GM12878 (cell line): ENCODE measurements around the gene KLHL7. TPM values are rescaled to one million over a fixed set of nuclear protein-coding genes. Genes with fewer than 3 reads are reported as not detected.

Experiments
- ATAC-seq: fragments of 200-7000 bp; cut with Tn5 transposase; 3 replicates; pipeline ENCODE4 v1.9.1; 2020; ENCODE audit warnings: mild to moderate bottlenecking, moderate library complexity
- BruUV-seq: library from RNA; stranded (reverse); fragments of 400-500 nt; replicated peaks from 2 replicates; lab custom pipeline; 2021; lab: Mats Ljungman, UMichigan
- CTCF ChIA-PET: fragments of 300-600 bp; sonication (Branson Sonifier 250); formaldehyde crosslinking; extraction: SDS; loops from one replicate; lab custom pipeline; 2021; ENCODE audit warnings: inconsistent platforms; lab: Yijun Ruan, JAX
- POLR2A ChIA-PET: fragments of 350-600 bp; formaldehyde crosslinking; extraction: SDS; loops from one replicate; lab custom pipeline; 2021; ENCODE audit warnings: inconsistent platforms; lab: Charles Lee
- RAD21 ChIA-PET: fragments of 300-600 bp; sonication (Branson Sonifier 250); formaldehyde crosslinking; loops from one replicate; lab custom pipeline; 2023; ENCODE audit warnings: antibody characterized with exemption; ENCODE audit not compliant: unreplicated experiment; lab: Charles Lee
- SMC1A ChIA-PET: fragments of 300-600 bp; sonication (Branson Sonifier 250); formaldehyde crosslinking; loops from one replicate; lab custom pipeline; 2023; ENCODE audit not compliant: unreplicated experiment, uncharacterized antibody; lab: Charles Lee
- DNase-seq: peaks from one replicate; pipeline ENCODE4 v3.0.0-alpha.2; 2011; ENCODE audit warnings: low read depth, low spot score
- FAIRE-seq: peaks from 3 replicates; lab custom pipeline; 2011; peaks lifted over from hg19 to GRCh38; lab: Jason Lieb, UNC
- H2AFZ ChIP-seq: 2 replicates; pipeline ENCODE4 v1.6.0; 2011; ENCODE audit warnings: low read depth, low read length, control low read depth; ENCODE audit not compliant: control insufficient read depth
- H3K27ac ChIP-seq: 2 replicates; pipeline ENCODE4 v1.5.1; 2011; ENCODE audit warnings: control low read depth; ENCODE audit not compliant: control insufficient read depth, insufficient read depth
- H3K27me3 ChIP-seq, 2 experiments: replicated peaks in 1 of 2; 2 replicates each; pipeline versions ENCODE4 v1.6.0 to v1.6.1; 2011; ENCODE audit warnings: low read length in 1 of 2; ENCODE audit not compliant: control insufficient read depth in 2 of 2, insufficient read depth in 2 of 2
- H3K36me3 ChIP-seq, 2 experiments: 2 replicates each; pipeline ENCODE4 v1.5.1; 2011; ENCODE audit warnings: low read length in 1 of 2; ENCODE audit not compliant: control insufficient read depth in 2 of 2, insufficient read depth in 2 of 2
- H3K4me1 ChIP-seq: 2 replicates; pipeline ENCODE4 v1.6.1; 2011; ENCODE audit warnings: mild to moderate bottlenecking, low read length, moderate library complexity, mixed read lengths; ENCODE audit not compliant: control insufficient read depth, insufficient read depth
- H3K4me2 ChIP-seq: 2 replicates; pipeline ENCODE4 v1.6.0; 2011; ENCODE audit warnings: control low read depth; ENCODE audit not compliant: control insufficient read depth, insufficient read depth
- H3K4me3 ChIP-seq: fragments of 200-600 bp; sonication (generic); 2 replicates; pipeline ENCODE4 v1.5.1; 2016
- H3K79me2 ChIP-seq: 2 replicates; pipeline ENCODE4 v1.6.0; 2011; ENCODE audit warnings: low read length; ENCODE audit not compliant: control insufficient read depth, insufficient read depth
- H3K9ac ChIP-seq: 2 replicates; pipeline ENCODE4 v1.8.0; 2011; ENCODE audit warnings: low read length, control low read depth, mixed read lengths; ENCODE audit not compliant: control insufficient read depth, insufficient read depth
- H3K9me3 ChIP-seq: replicated peaks from 3 replicates; pipeline ENCODE4 v1.5.1; 2011; ENCODE audit warnings: mild to moderate bottlenecking, low read length; ENCODE audit not compliant: control insufficient read depth, insufficient read depth
- H4K20me1 ChIP-seq: 2 replicates; pipeline ENCODE4 v1.6.0; 2011; ENCODE audit not compliant: control insufficient read depth, insufficient read depth
- BCL11A ChIP-seq: IDR thresholded peaks from 2 replicates; pipeline ENCODE4 v1.6.1; 2011; ENCODE audit warnings: low read depth, low read length
- BMI1 ChIP-seq: fragments of 450-650 bp; IDR thresholded peaks from 2 replicates; pipeline ENCODE4 v1.6.1; 2016; ENCODE audit warnings: mild to moderate bottlenecking, moderate library complexity, borderline replicate concordance
- CBX5 ChIP-seq: sonication (generic); IDR thresholded peaks from 2 replicates; pipeline ENCODE4 v1.6.1; 2016; ENCODE audit warnings: low read depth, moderate library complexity, mild to moderate bottlenecking, inconsistent platforms
- EGR1 ChIP-seq, 2 experiments: IDR thresholded peaks; 1 replicate in 1 of 2; 2 replicates in 1 of 2; pipeline ENCODE4 v1.6.1; 2011 to 2012; ENCODE audit warnings: low read depth in 2 of 2, low read length in 2 of 2, borderline replicate concordance in 1 of 2, mild to moderate bottlenecking in 1 of 2, moderate library complexity in 1 of 2
- FOS ChIP-seq: IDR thresholded peaks from 3 replicates; pipeline ENCODE4 v1.6.1; 2011; ENCODE audit warnings: borderline replicate concordance; ENCODE audit not compliant: insufficient read length; ENCODE audit errors: extremely low read depth
- HCFC1 ChIP-seq: fragments of 150-350 bp; IDR thresholded peaks from 2 replicates; pipeline ENCODE4 v1.6.1; 2014; ENCODE audit warnings: low read length
- HDAC6 ChIP-seq: fragments of 200-600 bp; sonication (generic); IDR thresholded peaks from one replicate; pipeline ENCODE4 v1.8.0; 2017; ENCODE audit warnings: antibody characterized with exemption; ENCODE audit not compliant: unreplicated experiment
- IRF3 ChIP-seq: fragments of 450-650 bp; IDR thresholded peaks from 2 replicates; pipeline ENCODE4 v1.6.1; 2014; ENCODE audit warnings: mild to moderate bottlenecking
- MTA2 ChIP-seq: fragments of 450-650 bp; IDR thresholded peaks from 2 replicates; pipeline ENCODE4 v1.6.1; 2016; ENCODE audit warnings: low read depth, mild to moderate bottlenecking, moderate library complexity
- NFIC ChIP-seq: IDR thresholded peaks from 2 replicates; pipeline ENCODE4 v1.6.1; 2012; ENCODE audit warnings: low read depth, mild to moderate bottlenecking, inconsistent platforms, low read length, moderate library complexity
- RAD21 ChIP-seq: IDR thresholded peaks from 2 replicates; pipeline ENCODE4 v1.6.1; 2011; ENCODE audit warnings: mild to moderate bottlenecking, low read depth, low read length, moderate library complexity; ENCODE audit not compliant: insufficient read depth
- RELA ChIP-seq: fragments of 450-650 bp; IDR thresholded peaks from 2 replicates; pipeline ENCODE4 v1.8.0; 2014; ENCODE audit warnings: borderline replicate concordance; ENCODE audit not compliant: partially characterized antibody
- RFX5 ChIP-seq: IDR thresholded peaks from 2 replicates; pipeline ENCODE4 v1.6.1; 2011; ENCODE audit warnings: low read depth, low read length, improper control_type of control experiment
- SIX5 ChIP-seq: IDR thresholded peaks from 2 replicates; pipeline ENCODE4 v1.6.1; 2011; ENCODE audit warnings: mild to moderate bottlenecking, low read depth, low read length, moderate library complexity; ENCODE audit not compliant: severe bottlenecking
- SMARCA5 ChIP-seq: fragments of 450-650 bp; IDR thresholded peaks from 2 replicates; pipeline ENCODE4 v1.6.1; 2017; ENCODE audit warnings: mild to moderate bottlenecking
- SREBF1 ChIP-seq: IDR thresholded peaks from 2 replicates; pipeline ENCODE4 v1.6.1; 2012; ENCODE audit warnings: mild to moderate bottlenecking, low read length
- SRF ChIP-seq, 2 experiments: IDR thresholded peaks; 2 replicates each; pipeline ENCODE4 v1.6.1; 2011; ENCODE audit warnings: low read depth in 2 of 2, low read length in 2 of 2, mild to moderate bottlenecking in 1 of 2, moderate library complexity in 1 of 2
- USF2 ChIP-seq: IDR thresholded peaks from 2 replicates; pipeline ENCODE4 v1.6.1; 2011; ENCODE audit warnings: low read depth, low read length, improper control_type of control experiment, borderline replicate concordance
- ZNF687 ChIP-seq: fragments of 450-650 bp; IDR thresholded peaks from 2 replicates; pipeline ENCODE4 v1.6.1; 2017; ENCODE audit warnings: mild to moderate bottlenecking, moderate library complexity
- WGBS: methylation state at CpG from one replicate; pipeline ENCODE4 v1.1.6; 2016; ENCODE audit warnings: low lambda C conversion rate; ENCODE audit not compliant: insufficient replicate concordance, insufficient coverage; ENCODE audit errors: missing lambda C conversion rate; 5-methylcytosine and 5-hydroxymethylcytosine counted together
- in situ Hi-C: fragments of 300-500 bp; cut with MboI; formaldehyde crosslinking; loops from 9 replicates; pipeline ENCODE4 v1.14.3; 2018; ENCODE audit warnings: mixed read lengths
- intact Hi-C: fragments of 100-400 bp; cut with micrococcal nuclease; formaldehyde crosslinking; loops from one replicate; pipeline ENCODE4 v1.14.2; 2022; ENCODE audit not compliant: unreplicated experiment
- polyA plus RNA-seq, 11 experiments: library from polyadenylated mRNA; depleted of rRNA in 4 of 11; unstranded in 6 of 11; stranded (reverse) in 5 of 11; fragments of >200 nt; fragmentation: Nextera tagmentation in 4 of 11; fragmentation: Illumina TruSeq in 1 of 11; extraction: Ambion mirVana in 4 of 11; extraction: Trizol in 1 of 11; gene quantifications; 1 replicate in 1 of 11; 2 replicates in 10 of 11; pipeline versions ENCODE4 v1.2.1 to v1.2.3, GENCODE V29; 2011 to 2016; ENCODE audit warnings: inconsistent platforms in 2 of 11, missing spikeins in 2 of 11, low read depth in 1 of 11
- total RNA-seq, 4 experiments: library from RNA; depleted of rRNA in 3 of 4; stranded (reverse); fragments of >200 nt in 3 of 4; fragmentation: Illumina TruSeq in 1 of 4; extraction: Trizol in 1 of 4; gene quantifications; 2 replicates each; pipeline versions ENCODE4 v1.2.1 to v1.2.3, GENCODE V29; 2013 to 2021

Gene KLHL7
- total and polyA plus RNA-seq, 10 of the 15 experiments (the other 5 are each of a cell fraction or from before 2014, with no cell fraction given) = 6.4 to 38.7 (median 20.9) TPM

GRCh38 chr7:23212395-23212794 lies 106.8 kb downstream of the KLHL7 start:
- no peak for ATAC-seq
- H4K20me1 ChIP-seq = no peaks in the 10 kb centered on the region
- no TSS peak for BruUV-seq
- RAD21 ChIA-PET = no interaction called here
- H3K4me3 ChIP-seq = no peak overlapping the region
- no peak overlapping the region for H2AFZ ChIP-seq
- no peak overlapping the region for H3K27ac ChIP-seq
- CTCF ChIA-PET = interaction anchor here (1.4 kb wide), 1 partner anchor 52 kb away, joined by 4 read pairs; no protein-coding TSS in a partner anchor
- 58% methylated on average over 2 of the region's 2 CpGs for WGBS
- DNase-seq = no peak
- H3K4me1 ChIP-seq = no peaks in the 10 kb centered on the region
- H3K4me2 ChIP-seq = no peak overlapping the region
- in situ Hi-C loops = no loop called here
- H3K9ac ChIP-seq = no peak overlapping the region
- H3K36me3 ChIP-seq = no peaks in the 10 kb centered on the region
- no peaks in the 10 kb centered on the region for H3K9me3 ChIP-seq
- SMC1A ChIA-PET = no interaction called here
- H3K27me3 ChIP-seq = no peaks in the 10 kb centered on the region
- FAIRE-seq = no peak
- TF ChIP-seq IRF3 (no peak), HCFC1 (no peak), FOS (no peak), MTA2 (no peak), HDAC6 (no peak), EGR1 (IDR thresholded peaks at IDR 0.05; ENCODE audit: borderline replicate concordance in 1 of 2, low read depth in 2 of 2, low read length in 2 of 2) (no peak), CBX5 (no peak), RAD21 (no peak), SMARCA5 (no peak), SIX5 (no peak), RELA (no peak), SRF (IDR thresholded peaks at IDR 0.05; ENCODE audit: low read depth in 2 of 2, low read length in 2 of 2) (no peak), BCL11A (no peak), SREBF1 (no peak), RFX5 (no peak), USF2 (no peak), ZNF687 (no peak), NFIC (no peak), BMI1 (no peak)
- intact Hi-C loops = no loop called here
- H3K79me2 ChIP-seq = no peaks in the 10 kb centered on the region
- POLR2A ChIA-PET = no interaction called here
